ENCODE results near the gene WDR83.

The WDR83 gene

GRCh38 chr19:12648088-12648487 is 18.5 kb upstream of the WDR83 start:
- Histone ChIP-seq H3K4me3 (ENCODE audit: low read depth, low read length) (no peak overlapping the region), H3K27ac (no peak overlapping the region), H3K36me3 (no peaks in the 10 kb centered on the region), H3K9me3 (ENCODE audit: severe bottlenecking) (no peaks in the 10 kb centered on the region), H3K27me3 (ENCODE audit: insufficient read depth, low read depth, severe bottlenecking) (no peaks in the 10 kb centered on the region)
- DNase-seq = no peak
- no peak for TF ChIP-seq CTCF (IDR thresholded peaks at IDR 0.05; ENCODE audit: low read depth, low read length)

GRCh38 chr19:12649941-12650340 is 16.7 kb upstream of the WDR83 start:
- Histone ChIP-seq H3K9me3 (ENCODE audit: severe bottlenecking) (no peaks in the 10 kb centered on the region), H3K4me3 (ENCODE audit: low read depth, low read length) (no peak overlapping the region), H3K27ac (no peak overlapping the region), H3K36me3 (no peaks in the 10 kb centered on the region; the same call in 1 of the 2 replicates), H3K27me3 (ENCODE audit: insufficient read depth, low read depth, severe bottlenecking) (no peaks in the 10 kb centered on the region)
- no peak for DNase-seq
- TF ChIP-seq CTCF (IDR thresholded peaks at IDR 0.05; ENCODE audit: low read depth, low read length) = no peak

GRCh38 chr19:12652219-12652618 is 14.4 kb upstream of the WDR83 start:
- DNase-seq = no peak
- Histone ChIP-seq H3K4me3 (ENCODE audit: low read depth, low read length) (no peak overlapping the region), H3K27me3 (ENCODE audit: insufficient read depth, low read depth, severe bottlenecking) (no peaks in the 10 kb centered on the region), H3K36me3 (peaks cover 10% of the 10 kb centered on the region), H3K27ac (no peak overlapping the region), H3K9me3 (ENCODE audit: severe bottlenecking) (no peaks in the 10 kb centered on the region)
- no peak for TF ChIP-seq CTCF (IDR thresholded peaks at IDR 0.05; ENCODE audit: low read depth, low read length)

GRCh38 chr19:12655546-12655945 is 11.1 kb upstream of the WDR83 start:
- Histone ChIP-seq H3K27me3 (ENCODE audit: insufficient read depth, low read depth, severe bottlenecking) (no peaks in the 10 kb centered on the region), H3K27ac (no peak overlapping the region), H3K4me3 (ENCODE audit: low read depth, low read length) (no peak overlapping the region), H3K9me3 (ENCODE audit: severe bottlenecking) (no peaks in the 10 kb centered on the region), H3K36me3 (peaks cover 17% of the 10 kb centered on the region)
- no peak for TF ChIP-seq CTCF (IDR thresholded peaks at IDR 0.05; ENCODE audit: low read depth, low read length)
- DNase-seq = no peak

GRCh38 chr19:12656899-12657571 is 9.6 kb upstream of the WDR83 start:
- Histone ChIP-seq H3K27ac (no peak overlapping the region), H3K27me3 (ENCODE audit: insufficient read depth, low read depth, severe bottlenecking) (no peaks in the 10 kb centered on the region), H3K9me3 (ENCODE audit: severe bottlenecking) (no peaks in the 10 kb centered on the region), H3K4me3 (ENCODE audit: low read depth, low read length) (no peak overlapping the region), H3K36me3 (peaks cover 28% of the 10 kb centered on the region)
- peak; percentile 39 for DNase-seq
- no peak for TF ChIP-seq CTCF (IDR thresholded peaks at IDR 0.05; ENCODE audit: low read depth, low read length)

- TF ChIP-seq CTCF (IDR thresholded peaks at IDR 0.05; ENCODE audit: low read depth, low read length) = peak; percentile 25; the same call in 1 of the 2 replicates
- no peak overlapping the region for H3K27ac ChIP-seq
- H3K4me3 ChIP-seq (ENCODE audit: low read depth, low read length) = no peak overlapping the region
- H3K9me3 ChIP-seq (ENCODE audit: severe bottlenecking) = no peaks in the 10 kb centered on the region
- H3K27me3 ChIP-seq (ENCODE audit: insufficient read depth, low read depth, severe bottlenecking) = no peaks in the 10 kb centered on the region
- no peak for DNase-seq
- peaks cover 37% of the 10 kb centered on the region for H3K36me3 ChIP-seq
These were observed 8.6 kb upstream of the WDR83 start for GRCh38 chr19:12657966-12658365.

Data from WERI-Rb-1 (cell line).